ENCODE results near the gene IMMP2L. TPM values are rescaled to one million over a fixed set of nuclear protein-coding genes. Genes with fewer than 3 reads are reported as not detected.

IMMP2L gene
- total RNA-seq, 1 donor, result 19.9 TPM

- H3K27me3 ChIP-seq (ENCODE audit: insufficient read depth, low read length), result no peaks in the 10 kb centered on the region
- TF ChIP-seq CTCF (IDR thresholded peaks at IDR 0.05; ENCODE audit: extremely low read depth, low read depth, low read length), result no peak
Measured at GRCh38 chr7:111199643-111200042, 362.6 kb downstream of the IMMP2L start.

GRCh38 chr7:111198255-111198654, 364.0 kb downstream of the IMMP2L start:
- Histone ChIP-seq H4K20me1 (ENCODE audit: insufficient read depth, low read length) (no peaks in the 10 kb centered on the region), H3K4me2 (ENCODE audit: insufficient read depth, low read length) (peak overlapping the region; percentile 43), H3K27me3 (ENCODE audit: insufficient read depth, low read length) (no peaks in the 10 kb centered on the region), H2AFZ (ENCODE audit: low read length) (no peak overlapping the region), H3K27ac (ENCODE audit: low read depth, low read length) (peak overlapping the region; percentile 67), H3K9me3 (ENCODE audit: low read depth, low read length) (no peaks in the 10 kb centered on the region), H3K36me3 (ENCODE audit: insufficient read depth, low read length) (no peaks in the 10 kb centered on the region), H3K79me2 (ENCODE audit: insufficient read depth, low read length) (no peaks in the 10 kb centered on the region), H3K4me3 (ENCODE audit: insufficient read depth, low read length) (no peak overlapping the region), H3K4me1 (ENCODE audit: insufficient read depth, low read length) (peaks cover 14% of the 10 kb centered on the region)
- no peak for TF ChIP-seq CTCF (IDR thresholded peaks at IDR 0.05; ENCODE audit: extremely low read depth, low read depth, low read length)
- DNase-seq (ENCODE audit: insufficient read length, low spot score, missing footprints), result peak; percentile 86

More at GRCh38 chr7:111199643-111200042, 362.6 kb downstream of the IMMP2L start:
- Histone ChIP-seq H3K36me3 (ENCODE audit: insufficient read depth, low read length) (no peaks in the 10 kb centered on the region), H3K4me3 (ENCODE audit: insufficient read depth, low read length) (no peak overlapping the region), H3K4me1 (ENCODE audit: insufficient read depth, low read length) (peaks cover 14% of the 10 kb centered on the region), H3K27ac (ENCODE audit: low read depth, low read length) (no peak overlapping the region), H3K79me2 (ENCODE audit: insufficient read depth, low read length) (no peaks in the 10 kb centered on the region), H3K4me2 (ENCODE audit: insufficient read depth, low read length) (no peak overlapping the region), H2AFZ (ENCODE audit: low read length) (no peak overlapping the region), H4K20me1 (ENCODE audit: insufficient read depth, low read length) (no peaks in the 10 kb centered on the region), H3K9me3 (ENCODE audit: low read depth, low read length) (no peaks in the 10 kb centered on the region)
- DNase-seq (ENCODE audit: insufficient read length, low spot score, missing footprints), result no peak

GRCh38 chr7:111196655-111197054, 365.6 kb downstream of the IMMP2L start:
- H3K9me3 ChIP-seq (ENCODE audit: low read depth, low read length), result no peaks in the 10 kb centered on the region
- H3K4me1 ChIP-seq (ENCODE audit: insufficient read depth, low read length), result peaks cover 14% of the 10 kb centered on the region
- no peak for DNase-seq (ENCODE audit: insufficient read length, low spot score, missing footprints)
- H3K36me3 ChIP-seq (ENCODE audit: insufficient read depth, low read length), result no peaks in the 10 kb centered on the region
- H3K4me2 ChIP-seq (ENCODE audit: insufficient read depth, low read length), result no peak overlapping the region
- H4K20me1 ChIP-seq (ENCODE audit: insufficient read depth, low read length), result no peaks in the 10 kb centered on the region
- H2AFZ ChIP-seq (ENCODE audit: low read length), result no peak overlapping the region
- H3K27me3 ChIP-seq (ENCODE audit: insufficient read depth, low read length), result no peaks in the 10 kb centered on the region
- H3K79me2 ChIP-seq (ENCODE audit: insufficient read depth, low read length), result no peaks in the 10 kb centered on the region
- no peak for TF ChIP-seq CTCF (IDR thresholded peaks at IDR 0.05; ENCODE audit: extremely low read depth, low read depth, low read length)
- H3K27ac ChIP-seq (ENCODE audit: low read depth, low read length), result no peak overlapping the region
- no peak overlapping the region for H3K4me3 ChIP-seq (ENCODE audit: insufficient read depth, low read length)

- DNase-seq (ENCODE audit: insufficient read length, low spot score, missing footprints), result no peak
- H3K36me3 ChIP-seq (ENCODE audit: insufficient read depth, low read length), result no peaks in the 10 kb centered on the region
- no peaks in the 10 kb centered on the region for H4K20me1 ChIP-seq (ENCODE audit: insufficient read depth, low read length)
- H3K4me2 ChIP-seq (ENCODE audit: insufficient read depth, low read length), result no peak overlapping the region
- H3K9me3 ChIP-seq (ENCODE audit: low read depth, low read length), result no peaks in the 10 kb centered on the region
- H3K4me3 ChIP-seq (ENCODE audit: insufficient read depth, low read length), result no peak overlapping the region
- no peaks in the 10 kb centered on the region for H3K79me2 ChIP-seq (ENCODE audit: insufficient read depth, low read length)
- no peak overlapping the region for H3K27ac ChIP-seq (ENCODE audit: low read depth, low read length)
- no peak for TF ChIP-seq CTCF (IDR thresholded peaks at IDR 0.05; ENCODE audit: extremely low read depth, low read depth, low read length)
- H3K4me1 ChIP-seq (ENCODE audit: insufficient read depth, low read length), result peaks cover 5% of the 10 kb centered on the region
- H3K27me3 ChIP-seq (ENCODE audit: insufficient read depth, low read length), result no peaks in the 10 kb centered on the region
- H2AFZ ChIP-seq (ENCODE audit: low read length), result no peak overlapping the region
Measured at GRCh38 chr7:111192614-111193413, 369.5 kb downstream of the IMMP2L start.

All from osteoblast (primary cell).